NOMO-1 treated with dmso at 0.1 percent for 144 hours (cell line): ENCODE results near the gene ANKRD60.
A peak's percentile ranks its signal among the peaks of the same experiment; 100 is the strongest.

Source experiments
- DNase-seq: peaks from one replicate; lab custom pipeline; 2025; ENCODE audit not compliant: unreplicated experiment; lab: John Stamatoyannopoulos, UW

The ANKRD60 gene

GRCh38 chr20:58245181-58245891, 16.9 kb upstream of the ANKRD60 start:
- no peak for DNase-seq

GRCh38 chr20:58244517-58245030, 16.1 kb upstream of the ANKRD60 start:
- no peak for DNase-seq

- DNase-seq = no peak
Observed at GRCh38 chr20:58243653-58244410, 15.4 kb upstream of the ANKRD60 start.

- DNase-seq = no peak
Observed at GRCh38 chr20:58242824-58243223, 14.4 kb upstream of the ANKRD60 start.

- DNase-seq = no peak
Observed at GRCh38 chr20:58241766-58242465, 13.5 kb upstream of the ANKRD60 start.

- DNase-seq = no peak
Observed at GRCh38 chr20:58240471-58240870, 12.0 kb upstream of the ANKRD60 start.

GRCh38 chr20:58239216-58239615, 10.8 kb upstream of the ANKRD60 start:
- DNase-seq = no peak

GRCh38 chr20:58238490-58238889, 10.0 kb upstream of the ANKRD60 start:
- no peak for DNase-seq

- no peak for DNase-seq
Observed at GRCh38 chr20:58237318-58238132, 9.1 kb upstream of the ANKRD60 start.

GRCh38 chr20:58236612-58237317, 8.3 kb upstream of the ANKRD60 start:
- DNase-seq = peak; percentile 64

- DNase-seq = no peak
Observed at GRCh38 chr20:58235010-58235409, 6.6 kb upstream of the ANKRD60 start.

GRCh38 chr20:58233881-58234528, 5.6 kb upstream of the ANKRD60 start:
- DNase-seq = no peak

- no peak for DNase-seq
Observed at GRCh38 chr20:58233393-58233792, 4.9 kb upstream of the ANKRD60 start.

GRCh38 chr20:58231683-58232082, 3.2 kb upstream of the ANKRD60 start:
- no peak for DNase-seq

- no peak for DNase-seq
Observed at GRCh38 chr20:58229198-58229798, 845 bp upstream of the ANKRD60 start.

GRCh38 chr20:58228103-58228483, 360 bp downstream of the ANKRD60 start:
- no peak for DNase-seq

- DNase-seq = no peak
Observed at GRCh38 chr20:58227391-58228102, 906 bp downstream of the ANKRD60 start.

GRCh38 chr20:58225452-58226200, 2.8 kb downstream of the ANKRD60 start:
- no peak for DNase-seq
